Measurements from ENCODE around the gene GPR148. TPM values are rescaled to one million over a fixed set of nuclear protein-coding genes. Genes with fewer than 3 reads are reported as not detected.

GPR148 gene
- total RNA-seq, 1 donor from 2014 or later = not detected

DNA sequence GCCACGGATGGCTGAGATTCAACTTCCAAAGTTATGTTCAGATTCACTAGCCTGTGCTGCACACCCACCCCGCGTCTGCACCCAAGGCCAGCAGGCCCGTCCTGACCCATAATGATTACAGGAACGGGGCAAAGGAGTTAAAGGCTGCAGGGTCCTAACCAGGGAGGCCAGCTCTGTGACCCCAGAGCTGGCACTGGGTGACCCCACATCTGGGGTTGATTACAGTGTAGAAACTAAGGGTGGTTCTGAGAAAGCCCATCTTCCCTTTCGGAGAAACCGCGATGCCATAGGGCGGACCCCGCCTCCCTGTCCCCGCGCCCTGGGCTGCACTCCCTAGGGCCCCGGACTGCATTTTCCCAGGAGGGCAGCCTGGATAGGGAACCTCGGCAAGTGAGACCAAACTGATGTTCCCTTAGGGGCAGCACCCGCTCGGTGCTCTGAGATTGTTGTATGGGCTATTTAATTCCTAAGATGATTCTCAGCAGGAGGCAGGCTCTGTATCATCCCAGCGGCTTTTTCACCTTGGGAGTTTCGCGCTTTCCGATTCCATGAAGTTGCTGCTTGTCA is 2.2 kb upstream of the GPR148 start:
- H3K36me3 Mint-ChIP-seq (ENCODE audit: low read depth, unreplicated experiment) = no peaks in the 10 kb centered on the region
- TF ChIP-seq EZH2 (IDR thresholded peaks at IDR 0.05; ENCODE audit: insufficient read depth, low read length) = no peak
- TF ChIP-seq, protein P1, sequence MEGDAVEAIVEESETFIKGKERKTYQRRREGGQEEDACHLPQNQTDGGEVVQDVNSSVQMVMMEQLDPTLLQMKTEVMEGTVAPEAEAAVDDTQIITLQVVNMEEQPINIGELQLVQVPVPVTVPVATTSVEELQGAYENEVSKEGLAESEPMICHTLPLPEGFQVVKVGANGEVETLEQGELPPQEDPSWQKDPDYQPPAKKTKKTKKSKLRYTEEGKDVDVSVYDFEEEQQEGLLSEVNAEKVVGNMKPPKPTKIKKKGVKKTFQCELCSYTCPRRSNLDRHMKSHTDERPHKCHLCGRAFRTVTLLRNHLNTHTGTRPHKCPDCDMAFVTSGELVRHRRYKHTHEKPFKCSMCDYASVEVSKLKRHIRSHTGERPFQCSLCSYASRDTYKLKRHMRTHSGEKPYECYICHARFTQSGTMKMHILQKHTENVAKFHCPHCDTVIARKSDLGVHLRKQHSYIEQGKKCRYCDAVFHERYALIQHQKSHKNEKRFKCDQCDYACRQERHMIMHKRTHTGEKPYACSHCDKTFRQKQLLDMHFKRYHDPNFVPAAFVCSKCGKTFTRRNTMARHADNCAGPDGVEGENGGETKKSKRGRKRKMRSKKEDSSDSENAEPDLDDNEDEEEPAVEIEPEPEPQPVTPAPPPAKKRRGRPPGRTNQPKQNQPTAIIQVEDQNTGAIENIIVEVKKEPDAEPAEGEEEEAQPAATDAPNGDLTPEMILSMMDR (IDR thresholded peaks at IDR 0.05; ENCODE audit: insufficient read depth, low read depth, low read length) = no peak
- Histone ChIP-seq H4K20me1 (ENCODE audit: insufficient read depth, low read length) (no peaks in the 10 kb centered on the region), H3K79me2 (ENCODE audit: insufficient read depth, low read length) (no peaks in the 10 kb centered on the region), H2AFZ (ENCODE audit: low read depth, low read length) (peak overlapping the region; percentile 85), H3K9me3 (ENCODE audit: insufficient read depth, low read depth, low read length) (peaks cover 2% of the 10 kb centered on the region), H3K36me3 (ENCODE audit: insufficient read depth, low read length) (no peaks in the 10 kb centered on the region), H3K4me2 (ENCODE audit: low read length) (peak overlapping the region; percentile 89), H3K9ac (ENCODE audit: low read length) (peak overlapping the region; percentile 71), H3K4me3 (ENCODE audit: insufficient read depth, low read depth, low read length) (peak overlapping the region; percentile 76), H3K27ac (ENCODE audit: low read depth, low read length) (no peak overlapping the region), H3K4me1 (ENCODE audit: insufficient read depth, low read length) (peaks cover 6% of the 10 kb centered on the region), H3K27me3 (ENCODE audit: insufficient read depth, low read length) (no peaks in the 10 kb centered on the region)
- peak overlapping the region; percentile 82 for H3K4me3 Mint-ChIP-seq (ENCODE audit: unreplicated experiment)
- no peak for FAIRE-seq
- peak overlapping the region; percentile 36 for H3K27ac Mint-ChIP-seq (ENCODE audit: unreplicated experiment)
- H3K4me1 Mint-ChIP-seq (ENCODE audit: low read depth, unreplicated experiment) = no peaks in the 10 kb centered on the region
- DNase-seq (ENCODE audit: low read depth) = no peak
- peaks cover 10% of the 10 kb centered on the region for H3K27me3 Mint-ChIP-seq (ENCODE audit: low read depth, unreplicated experiment)
- H3K9me3 Mint-ChIP-seq (ENCODE audit: unreplicated experiment) = peaks cover 4% of the 10 kb centered on the region

DNA sequence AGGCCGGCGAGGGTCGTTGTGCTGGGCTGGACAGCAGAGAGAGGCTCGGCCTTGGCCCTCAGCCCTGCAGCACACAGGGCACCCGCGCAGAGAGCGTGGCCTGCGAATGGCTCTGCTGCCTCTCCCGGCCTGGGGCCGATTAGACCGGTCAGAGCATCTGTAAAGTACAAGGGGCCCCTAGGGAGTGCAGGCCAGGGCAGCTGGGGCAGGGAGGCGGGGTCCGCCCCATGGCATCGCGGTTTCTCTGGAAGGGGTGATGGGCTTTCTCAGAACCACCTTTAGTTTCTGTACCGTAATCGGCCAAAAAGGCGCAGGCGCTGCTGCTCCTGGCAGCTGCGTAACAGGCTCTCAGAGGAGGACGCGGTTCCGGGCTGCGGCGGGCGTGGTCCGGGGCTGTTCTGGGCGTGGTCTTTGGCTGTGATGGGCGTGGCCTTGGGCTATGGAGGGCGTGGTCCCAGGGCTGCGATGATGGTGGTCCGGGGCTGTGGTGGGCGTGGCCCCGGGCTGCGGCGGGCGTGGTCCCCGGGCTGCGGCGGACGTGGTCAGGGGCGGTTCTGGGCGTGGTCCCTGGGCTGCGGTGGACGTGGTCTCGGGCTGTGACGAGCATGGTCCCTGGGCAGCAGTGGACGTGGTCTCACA is 1.5 kb upstream of the GPR148 start:
- Histone ChIP-seq H3K27ac (ENCODE audit: low read depth, low read length) (no peak overlapping the region), H3K79me2 (ENCODE audit: insufficient read depth, low read length) (no peaks in the 10 kb centered on the region), H4K20me1 (ENCODE audit: insufficient read depth, low read length) (no peaks in the 10 kb centered on the region), H3K36me3 (ENCODE audit: insufficient read depth, low read length) (no peaks in the 10 kb centered on the region), H3K27me3 (ENCODE audit: insufficient read depth, low read length) (no peaks in the 10 kb centered on the region), H3K9ac (ENCODE audit: low read length) (peak overlapping the region; percentile 71), H3K4me3 (ENCODE audit: insufficient read depth, low read depth, low read length) (peak overlapping the region; percentile 76), H3K4me2 (ENCODE audit: low read length) (peak overlapping the region; percentile 89), H2AFZ (ENCODE audit: low read depth, low read length) (peak overlapping the region; percentile 85), H3K9me3 (ENCODE audit: insufficient read depth, low read depth, low read length) (peaks cover 2% of the 10 kb centered on the region), H3K4me1 (ENCODE audit: insufficient read depth, low read length) (peaks cover 6% of the 10 kb centered on the region)
- Mint-ChIP-seq H3K36me3 (ENCODE audit: low read depth, unreplicated experiment) (no peaks in the 10 kb centered on the region), H3K9me3 (ENCODE audit: unreplicated experiment) (peaks cover under 1% of the 10 kb centered on the region), H3K4me3 (ENCODE audit: unreplicated experiment) (peak overlapping the region; percentile 82), H3K4me1 (ENCODE audit: low read depth, unreplicated experiment) (no peaks in the 10 kb centered on the region), H3K27me3 (ENCODE audit: low read depth, unreplicated experiment) (peaks cover 10% of the 10 kb centered on the region), H3K27ac (ENCODE audit: unreplicated experiment) (peak overlapping the region; percentile 36)
- peak; percentile 48 for DNase-seq (ENCODE audit: low read depth)
- TF ChIP-seq, protein P1 (IDR thresholded peaks at IDR 0.05; ENCODE audit: insufficient read depth, low read depth, low read length) = no peak
- no peak for TF ChIP-seq EZH2 (IDR thresholded peaks at IDR 0.05; ENCODE audit: insufficient read depth, low read length)
- no peak for FAIRE-seq

DNA sequence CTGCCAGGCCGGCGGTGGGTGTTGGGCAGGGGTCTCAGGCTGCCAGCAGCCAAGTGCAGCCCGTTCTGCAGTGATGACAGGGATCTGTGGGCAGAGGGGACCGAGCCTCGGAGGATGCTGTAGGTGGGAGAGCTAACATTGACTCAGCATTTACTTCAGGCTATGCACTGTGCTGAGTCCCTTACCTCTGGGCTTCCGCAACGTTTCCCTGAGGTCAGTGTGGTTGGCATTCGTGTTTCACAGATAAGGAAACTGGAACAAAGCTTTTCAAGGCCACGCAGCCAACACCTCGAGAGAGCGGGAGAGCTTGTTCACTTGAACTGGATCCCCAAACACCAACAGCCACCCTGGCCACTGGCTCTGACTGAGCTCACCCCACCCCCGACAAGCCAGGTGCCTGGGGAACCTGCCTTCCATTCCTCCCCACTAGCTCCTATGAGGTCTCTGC is 839 bp upstream of the GPR148 start:
- H3K79me2 ChIP-seq (ENCODE audit: insufficient read depth, low read length) = no peaks in the 10 kb centered on the region
- no peak overlapping the region for H3K27ac ChIP-seq (ENCODE audit: low read depth, low read length)
- peak overlapping the region; percentile 89 for H3K4me2 ChIP-seq (ENCODE audit: low read length)
- no peak for FAIRE-seq
- no peaks in the 10 kb centered on the region for H3K36me3 ChIP-seq (ENCODE audit: insufficient read depth, low read length)
- no peaks in the 10 kb centered on the region for H3K9me3 Mint-ChIP-seq (ENCODE audit: unreplicated experiment)
- TF ChIP-seq, protein P1 (IDR thresholded peaks at IDR 0.05; ENCODE audit: insufficient read depth, low read depth, low read length) = no peak
- no peak for TF ChIP-seq EZH2 (IDR thresholded peaks at IDR 0.05; ENCODE audit: insufficient read depth, low read length)
- peaks cover 6% of the 10 kb centered on the region for H3K4me1 ChIP-seq (ENCODE audit: insufficient read depth, low read length)
- H3K9me3 ChIP-seq (ENCODE audit: insufficient read depth, low read depth, low read length) = peaks cover 2% of the 10 kb centered on the region
- H3K4me1 Mint-ChIP-seq (ENCODE audit: low read depth, unreplicated experiment) = no peaks in the 10 kb centered on the region
- H3K4me3 Mint-ChIP-seq (ENCODE audit: unreplicated experiment) = peak overlapping the region; percentile 25
- peaks cover 10% of the 10 kb centered on the region for H3K27me3 Mint-ChIP-seq (ENCODE audit: low read depth, unreplicated experiment)
- H3K36me3 Mint-ChIP-seq (ENCODE audit: low read depth, unreplicated experiment) = no peaks in the 10 kb centered on the region
- H3K4me3 ChIP-seq (ENCODE audit: insufficient read depth, low read depth, low read length) = peak overlapping the region; percentile 76
- no peaks in the 10 kb centered on the region for H4K20me1 ChIP-seq (ENCODE audit: insufficient read depth, low read length)
- peak overlapping the region; percentile 30 for H3K27ac Mint-ChIP-seq (ENCODE audit: unreplicated experiment)
- peak; percentile 3 for DNase-seq (ENCODE audit: low read depth)
- peak overlapping the region; percentile 85 for H2AFZ ChIP-seq (ENCODE audit: low read depth, low read length)
- H3K9ac ChIP-seq (ENCODE audit: low read length) = no peak overlapping the region
- no peaks in the 10 kb centered on the region for H3K27me3 ChIP-seq (ENCODE audit: insufficient read depth, low read length)

Data from astrocyte (in vitro differentiated cells and primary cell).